K562 (cell line): ENCODE results near the gene ATP1A3. TPM values are rescaled to one million over a fixed set of nuclear protein-coding genes. Genes with fewer than 3 reads are reported as not detected.

Experiments
- ARID1B ChIP-seq: fragments of 450-650 bp; IDR thresholded peaks from 2 replicates; pipeline ENCODE4 v1.6.1; 2016; ENCODE audit warnings: antibody characterized with exemption, mild to moderate bottlenecking, inconsistent platforms
- MEF2A ChIP-seq: IDR thresholded peaks from 2 replicates; pipeline ENCODE4 v1.6.1; 2011; ENCODE audit warnings: low read depth, mild to moderate bottlenecking, low read length, moderate library complexity; ENCODE audit not compliant: control insufficient read depth
- SIX5 ChIP-seq, 2 experiments: IDR thresholded peaks; 2 replicates each; pipeline ENCODE4 v1.6.1; 2011; ENCODE audit warnings: low read length in 2 of 2, borderline replicate concordance in 1 of 2, low read depth in 1 of 2, mild to moderate bottlenecking in 1 of 2, moderate library complexity in 1 of 2; ENCODE audit not compliant: insufficient read depth in 1 of 2
- TEAD4 ChIP-seq, 2 experiments: sonication (generic) in 1 of 2; formaldehyde crosslinking in 1 of 2; IDR thresholded peaks; 2 replicates each; pipeline versions ENCODE4 v1.6.1 to v1.8.0; 2012 to 2022; ENCODE audit warnings: borderline replicate concordance in 1 of 2, inconsistent platforms in 1 of 2, low read length in 1 of 2, mild to moderate bottlenecking in 1 of 2, missing genetic modification reagents in 1 of 2
- ZFX ChIP-seq: sonication (generic); formaldehyde crosslinking; IDR thresholded peaks from 2 replicates; pipeline ENCODE4 v1.8.0; 2022; ENCODE audit warnings: mild to moderate bottlenecking, missing genetic modification reagents, moderate library complexity
- ZZZ3 ChIP-seq: fragments of 450-650 bp; IDR thresholded peaks from 2 replicates; pipeline ENCODE4 v1.6.1; 2016; ENCODE audit warnings: antibody characterized with exemption, mild to moderate bottlenecking, moderate library complexity
- polyA plus RNA-seq, 8 experiments: library from polyadenylated mRNA; depleted of rRNA in 4 of 8; stranded (reverse) in 5 of 8; unstranded in 3 of 8; fragments of >200 nt; fragmentation: Nextera tagmentation in 2 of 8; fragmentation: Illumina TruSeq in 1 of 8; extraction: Ambion mirVana in 2 of 8; extraction: Trizol in 1 of 8; gene quantifications; 2 replicates each; pipeline versions ENCODE4 v1.2.1 to v1.2.3, GENCODE V29; 2011 to 2014; ENCODE audit warnings: inconsistent platforms in 1 of 8, missing spikeins in 1 of 8
- total RNA-seq, 7 experiments: library from RNA; depleted of rRNA in 6 of 7; stranded (reverse); fragments of >200 nt in 6 of 7; fragmentation: Illumina TruSeq in 2 of 7; extraction: Trizol in 2 of 7; gene quantifications; 2 replicates each; pipeline versions ENCODE4 v1.2.1 to v1.2.3, GENCODE V29; 2011 to 2021; ENCODE audit warnings: low replicate concordance in 1 of 7
- TF ChIP-seq, protein P1 (sequence below): fragments of 450-650 bp; IDR thresholded peaks from 2 replicates; pipeline ENCODE4 v1.6.1; 2016; ENCODE audit warnings: low read depth
- TF ChIP-seq, protein P2 (sequence below), 2 experiments: fragments of 450-650 bp; formaldehyde crosslinking in 1 of 2; IDR thresholded peaks; 2 replicates each; pipeline versions ENCODE4 v1.4.0 to v1.6.1; 2014 to 2020; ENCODE audit warnings: mild to moderate bottlenecking in 2 of 2, borderline replicate concordance in 1 of 2, low read depth in 1 of 2

The ATP1A3 gene
- total and polyA plus RNA-seq, 9 of the 15 experiments (the other 6 are each of a cell fraction or from before 2014, with no cell fraction given): 0.03 to 1.0 (median 0.17) TPM; not detected in 3

DNA sequence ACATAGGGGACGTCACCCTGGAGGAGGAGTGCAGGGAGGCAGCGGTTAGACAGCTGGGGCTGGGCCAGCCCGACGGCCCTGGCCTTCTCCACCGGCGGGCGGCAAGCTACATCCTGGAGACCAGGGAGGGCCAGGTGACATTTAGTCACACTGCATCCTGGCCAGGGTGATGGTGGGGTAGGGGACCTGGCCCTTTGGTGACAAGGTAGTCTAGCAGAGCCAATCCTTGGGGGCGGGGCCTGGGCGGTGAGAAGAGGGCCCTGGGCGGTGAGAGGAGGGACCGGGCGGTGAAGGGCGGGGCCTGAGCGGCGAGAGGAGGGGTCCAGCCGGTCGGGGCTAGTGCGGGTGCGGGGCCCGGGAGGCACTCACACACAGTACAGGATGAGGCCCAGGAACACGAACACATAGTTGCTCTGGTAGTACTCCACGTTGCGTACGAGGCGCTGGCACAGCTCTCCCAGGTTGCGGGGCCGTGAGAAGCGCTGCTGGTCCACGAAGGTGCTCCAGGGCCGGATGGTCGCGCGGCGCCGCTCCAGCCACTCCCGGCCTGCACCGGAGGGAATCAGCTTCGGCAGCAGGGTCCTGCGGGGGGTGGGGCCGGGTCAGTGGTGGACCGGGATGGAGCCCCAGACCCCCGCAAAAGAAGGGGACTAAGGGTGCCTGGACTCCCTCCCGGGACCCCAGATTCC is 35.5 kb downstream of the ATP1A3 start (continued):
- TF ChIP-seq, protein P1, sequence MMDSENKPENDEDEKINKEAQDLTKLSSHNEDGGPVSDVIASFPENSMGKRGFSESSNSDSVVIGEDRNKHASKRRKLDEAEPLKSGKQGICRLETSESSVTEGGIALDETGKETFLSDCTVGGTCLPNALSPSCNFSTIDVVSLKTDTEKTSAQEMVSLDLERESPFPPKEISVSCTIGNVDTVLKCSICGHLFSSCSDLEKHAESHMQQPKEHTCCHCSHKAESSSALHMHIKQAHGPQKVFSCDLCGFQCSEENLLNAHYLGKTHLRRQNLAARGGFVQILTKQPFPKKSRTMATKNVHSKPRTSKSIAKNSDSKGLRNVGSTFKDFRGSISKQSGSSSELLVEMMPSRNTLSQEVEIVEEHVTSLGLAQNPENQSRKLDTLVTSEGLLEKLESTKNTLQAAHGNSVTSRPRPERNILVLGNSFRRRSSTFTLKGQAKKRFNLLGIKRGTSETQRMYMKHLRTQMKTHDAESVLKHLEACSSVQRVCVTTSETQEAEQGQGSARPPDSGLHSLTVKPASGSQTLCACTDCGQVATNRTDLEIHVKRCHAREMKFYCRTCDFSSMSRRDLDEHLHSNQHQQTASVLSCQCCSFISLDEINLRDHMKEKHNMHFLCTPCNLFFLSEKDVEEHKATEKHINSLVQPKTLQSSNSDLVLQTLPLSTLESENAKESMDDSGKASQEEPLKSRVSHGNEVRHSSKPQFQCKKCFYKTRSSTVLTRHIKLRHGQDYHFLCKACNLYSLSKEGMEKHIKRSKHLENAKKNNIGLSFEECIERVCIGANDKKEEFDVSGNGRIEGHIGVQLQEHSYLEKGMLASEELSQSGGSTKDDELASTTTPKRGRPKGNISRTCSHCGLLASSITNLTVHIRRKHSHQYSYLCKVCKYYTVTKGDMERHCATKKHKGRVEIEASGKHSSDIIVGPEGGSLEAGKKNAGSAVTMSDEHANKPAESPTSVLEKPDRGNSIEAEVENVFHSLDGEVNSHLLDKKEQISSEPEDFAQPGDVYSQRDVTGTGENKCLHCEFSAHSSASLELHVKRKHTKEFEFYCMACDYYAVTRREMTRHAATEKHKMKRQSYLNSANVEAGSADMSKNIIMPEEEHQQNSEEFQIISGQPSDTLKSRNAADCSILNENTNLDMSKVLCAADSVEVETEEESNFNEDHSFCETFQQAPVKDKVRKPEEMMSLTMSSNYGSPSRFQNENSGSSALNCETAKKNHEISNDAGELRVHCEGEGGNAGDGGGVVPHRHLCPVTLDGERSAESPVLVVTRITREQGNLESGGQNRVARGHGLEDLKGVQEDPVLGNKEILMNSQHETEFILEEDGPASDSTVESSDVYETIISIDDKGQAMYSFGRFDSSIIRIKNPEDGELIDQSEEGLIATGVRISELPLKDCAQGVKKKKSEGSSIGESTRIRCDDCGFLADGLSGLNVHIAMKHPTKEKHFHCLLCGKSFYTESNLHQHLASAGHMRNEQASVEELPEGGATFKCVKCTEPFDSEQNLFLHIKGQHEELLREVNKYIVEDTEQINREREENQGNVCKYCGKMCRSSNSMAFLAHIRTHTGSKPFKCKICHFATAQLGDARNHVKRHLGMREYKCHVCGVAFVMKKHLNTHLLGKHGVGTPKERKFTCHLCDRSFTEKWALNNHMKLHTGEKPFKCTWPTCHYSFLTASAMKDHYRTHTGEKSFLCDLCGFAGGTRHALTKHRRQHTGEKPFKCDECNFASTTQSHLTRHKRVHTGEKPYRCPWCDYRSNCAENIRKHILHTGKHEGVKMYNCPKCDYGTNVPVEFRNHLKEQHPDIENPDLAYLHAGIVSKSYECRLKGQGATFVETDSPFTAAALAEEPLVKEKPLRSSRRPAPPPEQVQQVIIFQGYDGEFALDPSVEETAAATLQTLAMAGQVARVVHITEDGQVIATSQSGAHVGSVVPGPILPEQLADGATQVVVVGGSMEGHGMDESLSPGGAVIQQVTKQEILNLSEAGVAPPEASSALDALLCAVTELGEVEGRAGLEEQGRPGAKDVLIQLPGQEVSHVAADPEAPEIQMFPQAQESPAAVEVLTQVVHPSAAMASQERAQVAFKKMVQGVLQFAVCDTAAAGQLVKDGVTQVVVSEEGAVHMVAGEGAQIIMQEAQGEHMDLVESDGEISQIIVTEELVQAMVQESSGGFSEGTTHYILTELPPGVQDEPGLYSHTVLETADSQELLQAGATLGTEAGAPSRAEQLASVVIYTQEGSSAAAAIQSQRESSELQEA: no peak
- no peak for TF ChIP-seq ZZZ3
- TF ChIP-seq, protein P2, sequence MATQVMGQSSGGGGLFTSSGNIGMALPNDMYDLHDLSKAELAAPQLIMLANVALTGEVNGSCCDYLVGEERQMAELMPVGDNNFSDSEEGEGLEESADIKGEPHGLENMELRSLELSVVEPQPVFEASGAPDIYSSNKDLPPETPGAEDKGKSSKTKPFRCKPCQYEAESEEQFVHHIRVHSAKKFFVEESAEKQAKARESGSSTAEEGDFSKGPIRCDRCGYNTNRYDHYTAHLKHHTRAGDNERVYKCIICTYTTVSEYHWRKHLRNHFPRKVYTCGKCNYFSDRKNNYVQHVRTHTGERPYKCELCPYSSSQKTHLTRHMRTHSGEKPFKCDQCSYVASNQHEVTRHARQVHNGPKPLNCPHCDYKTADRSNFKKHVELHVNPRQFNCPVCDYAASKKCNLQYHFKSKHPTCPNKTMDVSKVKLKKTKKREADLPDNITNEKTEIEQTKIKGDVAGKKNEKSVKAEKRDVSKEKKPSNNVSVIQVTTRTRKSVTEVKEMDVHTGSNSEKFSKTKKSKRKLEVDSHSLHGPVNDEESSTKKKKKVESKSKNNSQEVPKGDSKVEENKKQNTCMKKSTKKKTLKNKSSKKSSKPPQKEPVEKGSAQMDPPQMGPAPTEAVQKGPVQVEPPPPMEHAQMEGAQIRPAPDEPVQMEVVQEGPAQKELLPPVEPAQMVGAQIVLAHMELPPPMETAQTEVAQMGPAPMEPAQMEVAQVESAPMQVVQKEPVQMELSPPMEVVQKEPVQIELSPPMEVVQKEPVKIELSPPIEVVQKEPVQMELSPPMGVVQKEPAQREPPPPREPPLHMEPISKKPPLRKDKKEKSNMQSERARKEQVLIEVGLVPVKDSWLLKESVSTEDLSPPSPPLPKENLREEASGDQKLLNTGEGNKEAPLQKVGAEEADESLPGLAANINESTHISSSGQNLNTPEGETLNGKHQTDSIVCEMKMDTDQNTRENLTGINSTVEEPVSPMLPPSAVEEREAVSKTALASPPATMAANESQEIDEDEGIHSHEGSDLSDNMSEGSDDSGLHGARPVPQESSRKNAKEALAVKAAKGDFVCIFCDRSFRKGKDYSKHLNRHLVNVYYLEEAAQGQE (IDR thresholded peaks at IDR 0.05; ENCODE audit: borderline replicate concordance): peak; percentile 24; the same call in 1 of the 2 replicates
- TF ChIP-seq, protein P2 (CRISPR knock-in tag; IDR thresholded peaks at IDR 0.05; ENCODE audit: low read depth): no peak
- TF ChIP-seq ZFX: peak; percentile 84; the same call in 1 of the 2 replicates
- no peak for TF ChIP-seq SIX5 (IDR thresholded peaks at IDR 0.05; ENCODE audit: borderline replicate concordance in 1 of 2, insufficient read depth in 1 of 2, low read depth in 1 of 2, low read length in 2 of 2)
- TF ChIP-seq MEF2A: no peak
- no peak for TF ChIP-seq TEAD4 (IDR thresholded peaks at IDR 0.05; ENCODE audit: low read length)
- TF ChIP-seq TEAD4 (CRISPR knock-in tag; IDR thresholded peaks at IDR 0.05; ENCODE audit: borderline replicate concordance): no peak
- TF ChIP-seq ARID1B: no peak
